GM06990 (cell line): Measurements from ENCODE around the gene TEC.
"Not testable (repeated sequence)": the region's sequence is repeated elsewhere in the genome, so short reads cannot be mapped to it uniquely, and the experiment has no call there.

ENCODE experiments used
- DNase-seq: peaks from one replicate; pipeline ENCODE4 v3.0.0-alpha.2; 2011; ENCODE audit not compliant: insufficient read length; ENCODE audit errors: extremely low read depth
- H3K27me3 ChIP-seq: replicated peaks from 2 replicates; pipeline ENCODE4 v1.6.0; 2011; ENCODE audit warnings: low read length; ENCODE audit not compliant: control insufficient read depth, insufficient read depth
- H3K36me3 ChIP-seq: 2 replicates; pipeline ENCODE4 v1.5.1; 2011; ENCODE audit warnings: low read length; ENCODE audit not compliant: control insufficient read depth, insufficient read depth
- H3K4me3 ChIP-seq: replicated peaks from 2 replicates; pipeline ENCODE4 v1.5.1; 2011; ENCODE audit warnings: low read depth, mild to moderate bottlenecking, control low read depth, low read length
- TF ChIP-seq, protein P1 (sequence below): IDR thresholded peaks from 2 replicates; pipeline ENCODE4 v1.5.1; 2011; ENCODE audit warnings: low read length, control low read depth, mild to moderate bottlenecking, inconsistent platforms; ENCODE audit not compliant: insufficient read depth, poor library complexity, severe bottlenecking

TEC gene

DNA sequence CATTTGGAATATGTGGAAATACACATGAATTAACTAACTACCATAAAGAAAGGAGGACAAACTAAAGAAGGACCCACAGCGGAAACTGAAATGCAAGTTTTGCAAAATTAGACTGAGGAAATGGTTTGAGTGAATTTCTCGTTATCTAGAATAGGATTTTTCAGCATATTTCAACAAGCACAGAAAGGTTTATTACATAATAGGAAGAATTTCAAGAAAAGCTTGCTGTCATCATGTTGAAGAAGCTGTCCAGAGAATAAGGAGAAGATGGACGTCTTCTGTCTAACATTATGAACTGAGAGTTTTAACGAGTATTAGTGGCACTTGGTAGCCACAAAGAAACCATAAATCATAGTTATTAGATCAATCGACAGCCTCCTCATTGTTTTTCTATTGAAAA is 45.0 kb downstream of the TEC start:
- TF ChIP-seq, protein P1, sequence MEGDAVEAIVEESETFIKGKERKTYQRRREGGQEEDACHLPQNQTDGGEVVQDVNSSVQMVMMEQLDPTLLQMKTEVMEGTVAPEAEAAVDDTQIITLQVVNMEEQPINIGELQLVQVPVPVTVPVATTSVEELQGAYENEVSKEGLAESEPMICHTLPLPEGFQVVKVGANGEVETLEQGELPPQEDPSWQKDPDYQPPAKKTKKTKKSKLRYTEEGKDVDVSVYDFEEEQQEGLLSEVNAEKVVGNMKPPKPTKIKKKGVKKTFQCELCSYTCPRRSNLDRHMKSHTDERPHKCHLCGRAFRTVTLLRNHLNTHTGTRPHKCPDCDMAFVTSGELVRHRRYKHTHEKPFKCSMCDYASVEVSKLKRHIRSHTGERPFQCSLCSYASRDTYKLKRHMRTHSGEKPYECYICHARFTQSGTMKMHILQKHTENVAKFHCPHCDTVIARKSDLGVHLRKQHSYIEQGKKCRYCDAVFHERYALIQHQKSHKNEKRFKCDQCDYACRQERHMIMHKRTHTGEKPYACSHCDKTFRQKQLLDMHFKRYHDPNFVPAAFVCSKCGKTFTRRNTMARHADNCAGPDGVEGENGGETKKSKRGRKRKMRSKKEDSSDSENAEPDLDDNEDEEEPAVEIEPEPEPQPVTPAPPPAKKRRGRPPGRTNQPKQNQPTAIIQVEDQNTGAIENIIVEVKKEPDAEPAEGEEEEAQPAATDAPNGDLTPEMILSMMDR, result no peak
- no peak for DNase-seq
- Histone ChIP-seq H3K36me3 (peaks cover 6% of the 10 kb centered on the region), H3K27me3 (no peaks in the 10 kb centered on the region), H3K4me3 (no peak overlapping the region)

DNA sequence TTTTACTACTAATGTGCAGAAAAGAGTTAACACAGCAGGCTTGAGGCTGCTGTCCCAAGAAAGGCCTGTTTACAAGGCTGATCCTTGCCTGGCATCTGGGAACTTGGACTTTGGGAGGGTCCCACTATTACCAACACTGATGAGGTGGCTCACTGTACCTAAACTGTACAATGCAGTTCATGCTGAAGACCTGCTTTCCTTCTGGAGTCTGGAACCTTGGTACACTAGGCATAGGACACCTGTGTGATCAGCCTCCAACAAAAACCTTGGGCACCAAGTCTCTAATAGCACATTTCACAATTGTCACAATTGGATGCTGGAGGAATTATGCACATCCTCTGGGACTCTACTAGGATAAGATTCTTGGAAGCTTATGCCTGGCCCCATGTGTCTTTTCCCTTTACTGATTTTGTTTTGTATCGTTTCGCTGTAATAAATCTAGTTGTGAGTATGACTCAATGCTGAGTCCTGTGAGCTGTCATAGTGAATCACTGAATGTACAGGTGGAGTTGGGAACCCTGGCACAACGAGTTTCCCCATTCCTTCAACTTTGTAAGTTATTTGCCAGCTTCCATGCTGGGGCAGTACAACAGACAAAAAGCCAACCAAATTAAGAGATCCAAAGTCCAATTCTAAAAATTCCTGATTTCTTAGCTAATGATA is 45.9 kb downstream of the TEC start:
- TF ChIP-seq, protein P1, result no peak
- Histone ChIP-seq H3K4me3 (no peak overlapping the region), H3K36me3 (peaks cover 6% of the 10 kb centered on the region), H3K27me3 (no peaks in the 10 kb centered on the region)
- DNase-seq, result no peak

DNA sequence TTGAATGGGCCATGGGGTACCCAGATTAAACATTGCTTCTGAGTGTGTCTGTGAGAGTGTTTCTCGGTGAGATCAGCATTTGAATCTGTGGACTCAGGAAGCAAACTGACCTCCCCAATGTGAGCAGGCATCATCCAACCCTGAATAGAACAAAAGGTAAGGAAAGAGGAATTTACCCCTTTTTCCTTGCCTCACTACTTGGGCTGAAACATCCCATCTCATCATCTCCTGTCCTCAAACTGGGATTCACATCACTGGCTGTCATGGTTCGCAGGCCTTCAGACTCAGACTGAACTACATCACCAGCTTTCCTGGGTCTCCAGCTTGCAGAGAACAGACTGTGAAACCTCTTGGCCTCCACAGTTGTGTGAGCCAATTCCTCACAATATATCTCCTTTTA is 47.1 kb downstream of the TEC start:
- TF ChIP-seq, protein P1, result no peak
- Histone ChIP-seq H3K36me3 (peaks cover 5% of the 10 kb centered on the region), H3K4me3 (no peak overlapping the region), H3K27me3 (no peaks in the 10 kb centered on the region)
- DNase-seq, result no peak

DNA sequence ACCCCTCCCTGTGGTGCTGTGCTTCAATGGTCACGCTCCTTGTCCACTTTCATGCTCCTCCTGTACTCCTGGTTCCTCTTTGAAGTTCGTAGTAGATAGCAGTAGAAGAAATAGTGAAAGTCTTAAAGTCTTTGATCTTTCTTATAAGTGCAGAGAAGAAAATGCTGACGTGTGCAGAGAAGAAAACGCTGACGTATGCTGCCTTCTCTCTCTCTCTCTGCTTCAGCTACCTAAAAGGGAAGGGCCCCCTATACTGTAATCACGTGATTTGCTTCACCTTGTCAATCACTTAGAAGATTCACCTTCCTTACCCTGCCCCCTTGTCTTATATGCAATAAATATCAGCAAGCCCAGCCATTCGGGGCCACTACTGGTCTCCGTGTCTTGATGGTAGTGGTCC is 50.2 kb downstream of the TEC start:
- not testable (repeated sequence) for H3K4me3 ChIP-seq, H3K27me3 ChIP-seq, DNase-seq, H3K36me3 ChIP-seq

DNA sequence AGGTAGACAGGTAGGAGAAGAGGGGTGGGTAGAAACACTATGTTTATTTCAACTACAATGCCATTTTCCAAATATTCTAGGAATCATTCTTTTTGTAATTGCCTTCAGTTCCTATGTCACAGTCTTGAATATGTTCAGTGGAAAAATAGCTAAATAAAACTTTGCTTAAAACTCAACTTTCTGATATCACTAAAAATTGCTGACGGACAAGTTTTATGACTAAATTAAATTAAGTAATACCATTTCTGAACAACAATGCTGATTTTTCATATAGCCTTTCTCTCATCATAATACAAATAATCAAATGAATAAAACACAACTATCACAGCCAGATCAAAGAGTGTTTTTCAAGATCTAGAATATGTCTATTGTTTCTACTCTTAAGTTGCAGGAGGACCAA is 53.1 kb downstream of the TEC start:
- TF ChIP-seq, protein P1, result no peak
- H3K36me3 ChIP-seq, result no peaks in the 10 kb centered on the region; the same call in none of the 2 replicates

DNA sequence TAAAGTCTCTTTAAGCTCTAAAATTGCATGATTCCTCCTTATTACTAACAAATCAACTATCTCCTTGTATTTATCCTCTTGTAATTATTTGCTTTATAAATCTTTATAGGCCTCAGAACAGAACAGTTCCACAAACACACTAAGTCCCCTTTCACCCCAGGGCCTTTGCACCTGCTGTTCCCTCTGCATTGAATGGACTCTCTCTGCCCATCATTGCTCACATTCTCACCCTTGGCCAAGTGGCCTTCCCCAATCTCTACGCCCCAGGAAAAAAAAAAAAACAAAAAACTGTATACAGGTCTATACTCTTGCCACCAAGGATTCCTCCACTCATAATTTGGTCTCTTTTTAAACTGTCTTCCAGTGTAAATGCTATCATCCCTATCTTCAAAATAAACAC is 53.7 kb downstream of the TEC start:
- no peak for DNase-seq
- no peaks in the 10 kb centered on the region for H3K27me3 ChIP-seq
- TF ChIP-seq, protein P1, result no peak
- H3K4me3 ChIP-seq, result no peak overlapping the region
- H3K36me3 ChIP-seq, result no peaks in the 10 kb centered on the region; the same call in 1 of the 2 replicates

More for the DNA sequence above, 53.1 kb downstream of the TEC start:
- DNase-seq, result no peak
- Histone ChIP-seq H3K4me3 (no peak overlapping the region), H3K27me3 (no peaks in the 10 kb centered on the region)
